GM12875 (cell line): ENCODE measurements around the gene EPB42.
A peak's percentile ranks its signal among the peaks of the same experiment; 100 is the strongest.

Source experiments
- H3K4me3 ChIP-seq: one replicate; pipeline ENCODE4 v1.5.1; 2011; ENCODE audit warnings: low read depth, low read length, control low read depth
- TF ChIP-seq, protein P1 (sequence below): IDR thresholded peaks from 2 replicates; pipeline ENCODE4 v1.5.1; 2011; ENCODE audit warnings: low read depth, mild to moderate bottlenecking, control low read depth, inconsistent platforms, low read length, moderate library complexity, borderline replicate concordance; ENCODE audit not compliant: insufficient read depth

Gene EPB42

DNA sequence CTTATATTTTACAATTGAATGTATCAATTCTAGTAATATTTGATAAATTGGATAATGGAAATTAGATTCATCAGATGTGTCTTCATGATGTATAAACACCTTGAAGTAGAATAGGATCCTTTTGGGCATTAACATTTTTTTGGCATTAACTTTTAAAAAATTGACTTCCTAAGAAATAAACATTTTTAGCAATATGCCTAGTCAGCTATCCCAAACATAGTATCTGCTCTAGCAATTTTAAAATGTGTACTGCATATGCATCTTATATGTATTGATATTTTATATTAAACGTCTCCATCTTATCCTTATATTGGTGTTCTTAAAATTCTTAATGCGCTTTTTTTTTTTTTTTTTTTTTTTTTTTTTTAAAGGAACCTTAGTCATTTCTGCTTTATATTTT is 27.1 kb downstream of the EPB42 start:
- TF ChIP-seq, protein P1, sequence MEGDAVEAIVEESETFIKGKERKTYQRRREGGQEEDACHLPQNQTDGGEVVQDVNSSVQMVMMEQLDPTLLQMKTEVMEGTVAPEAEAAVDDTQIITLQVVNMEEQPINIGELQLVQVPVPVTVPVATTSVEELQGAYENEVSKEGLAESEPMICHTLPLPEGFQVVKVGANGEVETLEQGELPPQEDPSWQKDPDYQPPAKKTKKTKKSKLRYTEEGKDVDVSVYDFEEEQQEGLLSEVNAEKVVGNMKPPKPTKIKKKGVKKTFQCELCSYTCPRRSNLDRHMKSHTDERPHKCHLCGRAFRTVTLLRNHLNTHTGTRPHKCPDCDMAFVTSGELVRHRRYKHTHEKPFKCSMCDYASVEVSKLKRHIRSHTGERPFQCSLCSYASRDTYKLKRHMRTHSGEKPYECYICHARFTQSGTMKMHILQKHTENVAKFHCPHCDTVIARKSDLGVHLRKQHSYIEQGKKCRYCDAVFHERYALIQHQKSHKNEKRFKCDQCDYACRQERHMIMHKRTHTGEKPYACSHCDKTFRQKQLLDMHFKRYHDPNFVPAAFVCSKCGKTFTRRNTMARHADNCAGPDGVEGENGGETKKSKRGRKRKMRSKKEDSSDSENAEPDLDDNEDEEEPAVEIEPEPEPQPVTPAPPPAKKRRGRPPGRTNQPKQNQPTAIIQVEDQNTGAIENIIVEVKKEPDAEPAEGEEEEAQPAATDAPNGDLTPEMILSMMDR, result no peak
- H3K4me3 ChIP-seq, result no peak overlapping the region

DNA sequence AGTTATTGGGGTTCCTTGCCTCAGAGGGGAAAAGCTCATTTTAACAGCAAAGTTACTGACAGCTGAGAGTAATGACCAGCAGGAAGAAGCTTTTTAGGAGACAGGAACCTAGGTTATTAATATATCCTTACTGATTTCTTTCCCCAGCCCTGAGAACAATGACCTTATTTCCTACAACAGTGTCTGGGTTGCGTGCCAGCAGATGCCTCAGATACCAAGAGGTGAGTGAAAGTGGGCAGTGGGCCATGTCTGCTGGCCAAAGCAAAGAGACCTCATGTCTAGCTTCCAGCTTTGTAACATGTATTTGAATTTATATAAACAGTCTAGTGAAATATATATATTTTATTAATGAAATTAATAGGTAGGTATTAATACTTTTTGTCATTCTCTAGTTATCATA is 30.6 kb downstream of the EPB42 start:
- no peak overlapping the region for H3K4me3 ChIP-seq

DNA sequence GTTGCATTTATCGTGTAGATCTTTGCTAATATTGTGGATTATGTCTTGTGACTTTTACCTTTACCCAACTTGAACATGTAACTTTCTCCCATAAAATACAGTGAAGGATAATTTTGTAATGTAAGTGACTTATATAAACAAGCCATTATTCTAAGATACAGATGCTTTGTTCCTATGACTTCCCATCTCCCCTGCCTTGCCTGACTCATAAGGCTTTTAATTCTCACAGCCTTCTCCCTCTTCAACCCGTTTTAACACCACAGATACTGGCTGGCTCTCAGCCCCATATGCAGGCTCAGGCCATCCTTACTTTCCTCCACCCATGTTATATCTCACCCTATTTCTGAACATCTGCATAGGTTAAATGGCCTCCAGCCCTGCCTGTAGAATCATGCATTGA is 31.5 kb downstream of the EPB42 start:
- H3K4me3 ChIP-seq, result no peak overlapping the region
- TF ChIP-seq, protein P1, result no peak

More for the DNA sequence above, 30.6 kb downstream of the EPB42 start:
- TF ChIP-seq, protein P1, result no peak

DNA sequence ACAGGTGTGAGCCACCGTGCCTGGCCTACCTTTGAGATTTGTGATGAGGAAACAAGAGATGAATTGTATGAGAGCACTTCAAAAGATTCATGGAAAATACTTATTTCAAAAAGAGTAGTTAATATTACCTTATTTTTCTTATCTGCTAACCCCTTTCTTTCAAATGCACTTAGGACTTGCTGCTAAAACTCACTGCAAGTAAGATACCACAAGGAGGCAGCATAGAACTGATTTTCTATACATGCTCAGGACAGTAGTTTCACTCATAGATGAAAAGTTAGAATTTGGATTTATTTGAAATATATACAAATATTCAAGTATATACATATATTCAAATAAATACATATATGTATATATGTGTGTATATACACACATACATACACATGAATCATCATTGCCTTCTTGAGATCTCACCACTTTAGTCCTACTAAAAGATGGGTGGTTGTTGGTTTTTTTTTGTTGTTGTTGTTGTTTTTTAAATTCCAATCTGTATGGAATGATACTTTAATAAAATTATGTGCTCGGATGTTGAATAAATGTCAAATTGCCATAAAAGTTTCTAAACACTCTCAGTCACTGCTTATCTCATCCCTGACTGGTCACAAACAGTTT is 33.2 kb downstream of the EPB42 start:
- TF ChIP-seq, protein P1, result peak; percentile 28; the same call in 1 of the 2 replicates
- no peak overlapping the region for H3K4me3 ChIP-seq

DNA sequence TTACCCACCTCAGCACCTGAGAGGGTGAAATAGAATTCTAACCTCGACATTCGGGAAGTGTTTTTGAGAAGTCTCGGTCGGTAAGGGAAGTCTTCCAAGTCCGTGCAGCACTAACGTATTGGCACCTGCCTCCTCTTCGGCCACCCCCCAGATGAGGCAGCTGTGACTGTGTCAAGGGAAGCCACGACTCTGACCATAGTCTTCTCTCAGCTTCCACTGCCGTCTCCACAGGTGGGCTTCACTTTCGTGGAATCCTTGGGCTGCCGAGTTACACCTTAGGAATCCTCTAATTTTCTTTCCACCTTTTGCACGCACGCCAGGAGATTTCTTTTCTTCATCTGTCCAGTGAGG is 34.8 kb downstream of the EPB42 start:
- peak overlapping the region; percentile 64 for H3K4me3 ChIP-seq
- TF ChIP-seq, protein P1, result no peak

DNA sequence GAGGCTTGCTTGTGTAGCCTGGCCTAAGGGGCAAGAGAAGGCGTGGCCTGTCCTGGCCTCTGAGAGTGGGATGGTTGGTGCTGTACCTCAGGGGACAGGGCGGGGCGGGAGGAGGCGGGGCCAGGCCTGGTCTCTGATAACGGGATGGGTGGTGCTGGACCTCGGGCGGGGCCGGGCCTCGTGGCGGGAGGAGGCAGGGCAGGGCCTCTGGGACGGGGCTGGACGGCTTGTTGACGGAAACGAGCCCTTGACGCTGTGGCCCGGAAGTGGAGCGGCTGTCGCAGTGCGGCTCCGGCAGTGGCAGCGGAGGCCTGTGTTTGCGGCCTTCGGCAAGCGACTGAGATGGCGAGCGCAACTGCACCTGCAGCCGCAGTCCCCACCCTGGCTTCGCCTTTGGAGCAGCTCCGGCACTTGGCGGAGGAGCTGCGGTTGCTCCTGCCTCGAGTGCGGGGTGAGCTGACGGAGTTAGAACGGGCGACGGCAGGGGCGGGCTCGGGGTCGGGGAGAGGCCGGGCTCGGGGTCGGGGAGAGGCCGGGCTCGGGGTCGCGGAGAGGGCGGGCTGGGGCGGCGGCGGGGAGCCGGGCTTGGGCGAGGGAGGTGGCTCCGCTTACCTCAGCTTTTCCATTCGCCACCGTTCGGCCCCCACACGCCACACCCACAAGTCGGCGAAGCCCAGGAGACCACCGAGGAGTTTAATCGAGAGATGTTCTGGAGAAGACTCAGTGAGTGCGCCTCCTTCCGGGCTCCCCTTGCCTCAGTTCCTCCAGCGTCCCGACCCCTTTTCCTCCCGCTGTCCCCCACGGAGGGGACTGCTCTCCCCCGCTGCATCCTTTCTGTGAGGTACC is 35.4 kb downstream of the EPB42 start, which contains the start of gene CCNDBP1:
Gene CCNDBP1 (plus strand): TSS at position 247 of the 846 bp plus-strand sequence. CDS start 96 bp downstream, at position 343.
- TF ChIP-seq, protein P1, result peak; percentile 51
- H3K4me3 ChIP-seq, result peak within 1 kb of the TSS; percentile 64

DNA sequence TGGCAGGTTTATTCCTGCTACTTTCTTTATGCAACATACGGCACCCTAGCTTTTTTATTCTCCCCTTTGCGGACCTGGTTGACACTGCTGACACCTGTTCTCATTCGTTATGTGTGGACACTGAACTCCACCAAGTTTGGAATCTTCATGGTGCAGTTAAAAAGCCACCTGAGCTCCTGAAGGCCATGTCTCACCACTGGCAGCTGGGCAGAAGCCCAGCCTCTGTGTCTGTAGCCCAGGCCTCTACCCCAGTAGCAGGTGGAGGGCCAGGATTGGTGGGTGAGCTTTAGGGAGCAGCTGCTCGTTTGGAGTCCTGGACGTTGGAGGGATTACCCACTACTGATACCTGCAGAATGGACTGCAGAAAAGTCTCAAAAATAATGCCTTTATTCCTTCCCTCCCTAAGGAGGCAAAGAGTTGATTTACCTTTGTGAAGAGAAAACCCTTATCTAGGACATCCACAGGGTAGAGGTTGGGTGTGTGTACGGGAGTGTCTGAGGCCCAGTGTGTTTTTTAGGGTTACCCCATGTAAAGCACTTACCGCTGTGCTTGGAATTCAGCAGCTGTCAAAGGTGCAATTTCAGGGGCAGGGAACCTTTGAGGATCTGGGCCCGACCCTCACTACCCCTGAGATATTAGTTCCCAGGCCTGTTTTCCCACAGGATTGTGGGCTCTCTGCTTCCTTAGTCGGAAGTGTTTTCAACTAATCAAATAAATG is 36.3 kb downstream of the EPB42 start:
- H3K4me3 ChIP-seq, result no peak overlapping the region
- TF ChIP-seq, protein P1, result no peak
